IMR-90 (cell line): ENCODE data around the gene PLS1. TPM values are rescaled to one million over a fixed set of nuclear protein-coding genes. Genes with fewer than 3 reads are reported as not detected.

Experiments
- ATAC-seq: fragments of 200-7000 bp; cut with Tn5 transposase; 2 replicates; pipeline ENCODE4 v1.9.1; 2020; ENCODE audit warnings: low read depth, mild to moderate bottlenecking, moderate library complexity
- BruUV-seq: library from RNA; stranded (reverse); fragments of 400-500 nt; replicated peaks from 2 replicates; lab custom pipeline; 2021; lab: Mats Ljungman, UMichigan
- CTCF ChIA-PET: fragments of 300-600 bp; formaldehyde crosslinking; extraction: SDS; loops from one replicate; lab custom pipeline; 2021; ENCODE audit warnings: antibody characterized with exemption; lab: Yijun Ruan, JAX
- POLR2A ChIA-PET: fragments of 300-600 bp; sonication (Branson Sonifier 250); formaldehyde crosslinking; loops from one replicate; lab custom pipeline; 2022; ENCODE audit warnings: antibody characterized with exemption; ENCODE audit not compliant: unreplicated experiment; lab: Charles Lee
- DNase-seq: peaks from one replicate; pipeline ENCODE4 v3.0.0; 2013
- H2AFZ ChIP-seq: replicated peaks from 2 replicates; pipeline ENCODE3; 2013; ENCODE audit warnings: low read length, mild to moderate bottlenecking; ENCODE audit not compliant: poor library complexity
- H2AK5ac ChIP-seq: 2 replicates; pipeline ENCODE4 v1.6.1; 2013; ENCODE audit warnings: low read depth, low read length, inconsistent platforms
- H2AK9ac ChIP-seq: replicated peaks from 2 replicates; pipeline ENCODE3; 2013; ENCODE audit warnings: mild to moderate bottlenecking, low read depth, low read length, moderate library complexity; ENCODE audit not compliant: poor library complexity
- H2BK120ac ChIP-seq: 2 replicates; pipeline ENCODE4 v1.6.1; 2013; ENCODE audit warnings: low read depth, low read length, inconsistent platforms
- H2BK15ac ChIP-seq: 3 replicates; pipeline ENCODE4 v1.6.1; 2013; ENCODE audit warnings: low read depth, low read length, inconsistent platforms
- H2BK20ac ChIP-seq: 2 replicates; pipeline ENCODE4 v1.6.1; 2013; ENCODE audit warnings: low read depth, mild to moderate bottlenecking, inconsistent platforms, low read length, moderate library complexity
- H2BK5ac ChIP-seq: 2 replicates; pipeline ENCODE4 v1.6.1; 2013; ENCODE audit warnings: mild to moderate bottlenecking, low read depth, low read length, inconsistent platforms; ENCODE audit not compliant: poor library complexity, severe bottlenecking
- H3K14ac ChIP-seq: replicated peaks from 2 replicates; pipeline ENCODE4 v1.6.1; 2013; ENCODE audit warnings: low read depth, low read length, inconsistent platforms
- H3K18ac ChIP-seq: 2 replicates; pipeline ENCODE4 v1.6.1; 2013; ENCODE audit warnings: low read depth, low read length, control low read depth
- H3K23ac ChIP-seq: 2 replicates; pipeline ENCODE4 v1.6.1; 2013; ENCODE audit warnings: low read depth, low read length, inconsistent platforms
- H3K27ac ChIP-seq: 2 replicates; pipeline ENCODE4 v1.5.1; 2013; ENCODE audit warnings: mild to moderate bottlenecking, control low read depth, low read length; ENCODE audit not compliant: insufficient read depth
- H3K27me3 ChIP-seq: 2 replicates; pipeline ENCODE4 v1.6.1; 2013; ENCODE audit warnings: low read length; ENCODE audit not compliant: control insufficient read depth, insufficient read depth
- H3K36me3 ChIP-seq: 2 replicates; pipeline ENCODE4 v1.6.1; 2013; ENCODE audit warnings: low read length, mixed read lengths; ENCODE audit not compliant: control insufficient read depth, insufficient read depth
- H3K4ac ChIP-seq: 2 replicates; pipeline ENCODE4 v1.6.1; 2013; ENCODE audit warnings: low read depth, low read length, inconsistent platforms
- H3K4me1 ChIP-seq: 2 replicates; pipeline ENCODE4 v1.6.1; 2013; ENCODE audit warnings: low read length, mixed read lengths; ENCODE audit not compliant: control insufficient read depth, insufficient read depth
- H3K4me2 ChIP-seq: 2 replicates; pipeline ENCODE4 v1.6.1; 2013; ENCODE audit warnings: low read depth, mild to moderate bottlenecking, control low read depth, low read length, moderate library complexity
- H3K4me3 ChIP-seq: 2 replicates; pipeline ENCODE4 v1.5.1; 2013; ENCODE audit warnings: low read depth, mild to moderate bottlenecking, control low read depth, low read length, moderate library complexity; ENCODE audit not compliant: insufficient read depth
- H3K56ac ChIP-seq: 2 replicates; pipeline ENCODE4 v1.6.1; 2013; ENCODE audit warnings: low read length, inconsistent platforms; ENCODE audit not compliant: insufficient read depth; ENCODE audit errors: extremely low read depth
- H3K79me1 ChIP-seq, 2 experiments: 2 replicates each; pipeline ENCODE4 v1.6.1; 2013; ENCODE audit warnings: low read length in 2 of 2, inconsistent platforms in 1 of 2, low read depth in 1 of 2
- H3K9ac ChIP-seq: 2 replicates; pipeline ENCODE4 v1.6.1; 2013; ENCODE audit warnings: low read depth, low read length, control low read depth
- H3K9me1 ChIP-seq: 2 replicates; pipeline ENCODE4 v1.6.1; 2013; ENCODE audit warnings: low read length, inconsistent platforms; ENCODE audit not compliant: insufficient read depth
- H3K9me3 ChIP-seq: 2 replicates; pipeline ENCODE4 v1.6.1; 2013; ENCODE audit warnings: low read length; ENCODE audit not compliant: control insufficient read depth, insufficient read depth
- H4K20me1 ChIP-seq: 2 replicates; pipeline ENCODE4 v1.6.1; 2013; ENCODE audit warnings: low read length, inconsistent platforms; ENCODE audit not compliant: insufficient read depth
- H4K5ac ChIP-seq: 2 replicates; pipeline ENCODE4 v1.6.1; 2013; ENCODE audit warnings: mild to moderate bottlenecking, low read depth, low read length, control low read depth
- H4K8ac ChIP-seq, 2 experiments: 2 replicates each; pipeline ENCODE4 v1.6.1; 2013; ENCODE audit warnings: low read depth in 2 of 2, low read length in 2 of 2, control low read depth in 1 of 2, inconsistent platforms in 1 of 2
- H4K91ac ChIP-seq: 2 replicates; pipeline ENCODE4 v1.6.1; 2013; ENCODE audit warnings: low read depth, low read length, inconsistent platforms; ENCODE audit not compliant: insufficient read depth
- CHD1 ChIP-seq: IDR thresholded peaks from 2 replicates; pipeline ENCODE4 v1.6.1; 2012; ENCODE audit warnings: low read depth, low read length, improper control_type of control experiment
- MAZ ChIP-seq: IDR thresholded peaks from 2 replicates; pipeline ENCODE4 v1.6.1; 2012; ENCODE audit warnings: low read depth, mild to moderate bottlenecking, low read length, improper control_type of control experiment, moderate library complexity, borderline replicate concordance
- WGBS, 2 experiments: methylation state at CpG; one replicate each; pipeline versions ENCODE4 v1.1.5 to v1.1.7; 2013; ENCODE audit warnings: missing lambda C conversion rate in 2 of 2; ENCODE audit not compliant: insufficient read length in 1 of 2; ENCODE audit errors: extremely low coverage in 2 of 2; 5-methylcytosine and 5-hydroxymethylcytosine counted together
- dilution Hi-C: fragments of 300-500 bp; cut with HindIII; formaldehyde crosslinking; loops from one replicate; pipeline ENCODE4 v1.14.3; 2018; ENCODE audit warnings: low sequenced_read_pairs; ENCODE audit not compliant: unreplicated experiment
- in situ Hi-C: fragments of 300-500 bp; cut with MboI; formaldehyde crosslinking; loops from 3 replicates; pipeline ENCODE4 v1.14.3; 2019; ENCODE audit warnings: low sequenced_read_pairs, inconsistent platforms, mixed read lengths
- intact Hi-C: fragments of 100-400 bp; cut with micrococcal nuclease; formaldehyde crosslinking; loops from 2 replicates; pipeline ENCODE4 v1.10.0; 2022
- polyA plus RNA-seq, 3 experiments: library from polyadenylated mRNA; depleted of rRNA; stranded (reverse); fragments of >200 nt; gene quantifications; 2 replicates each; pipeline ENCODE4 v1.2.3, GENCODE V29; 2012; ENCODE audit warnings: low replicate concordance in 1 of 3
- total RNA-seq: library from RNA; depleted of rRNA; stranded (reverse); fragments of >200 nt; gene quantifications from 2 replicates; pipeline ENCODE4 v1.2.3, GENCODE V29; 2012
- TF ChIP-seq, protein P1 (sequence below): fragments of 150-350 bp; IDR thresholded peaks from 2 replicates; pipeline ENCODE4 v1.6.1; 2017; ENCODE audit warnings: mild to moderate bottlenecking, antibody characterized with exemption, low read length, low read depth
- TF ChIP-seq, protein P2 (sequence below): fragments of 150-350 bp; IDR thresholded peaks from 2 replicates; pipeline ENCODE4 v1.6.1; 2016; ENCODE audit warnings: low read depth, mild to moderate bottlenecking, low read length, moderate library complexity, borderline replicate concordance

PLS1 gene
- total and polyA plus RNA-seq, 2 of the 4 experiments (the other 2 are of a cell fraction): 0.29 to 0.90 TPM

DNA sequence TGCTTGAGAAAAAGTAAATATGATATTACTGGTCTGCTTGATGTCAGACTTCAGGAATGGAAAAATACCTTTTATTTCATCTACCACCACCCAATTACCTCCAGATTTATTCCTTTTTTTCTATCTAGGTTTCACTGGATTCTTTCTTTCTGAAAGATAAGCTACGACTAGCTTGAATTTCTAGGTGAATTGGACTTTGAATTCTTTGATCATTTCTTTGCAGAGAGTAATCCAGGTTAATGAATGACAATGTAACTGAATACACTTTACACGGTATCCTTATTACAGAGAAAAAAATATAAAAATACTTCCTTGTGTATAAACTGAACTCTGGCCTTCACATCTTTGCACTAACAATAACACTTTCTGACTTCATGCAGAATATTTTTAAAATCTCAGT lies 68.1 kb downstream of the PLS1 start:
- no peak overlapping the region for H2BK15ac ChIP-seq
- intact Hi-C loops (no loop called here), dilution Hi-C loops (no loop called here), in situ Hi-C loops (no loop called here)
- BruUV-seq: no TSS peak
- no peaks in the 10 kb centered on the region for H3K79me1 ChIP-seq
- DNase-seq (no peak), ATAC-seq (no peak)
- no peaks in the 10 kb centered on the region for H3K36me3 ChIP-seq
- CTCF ChIA-PET: no interaction called here
- H4K5ac ChIP-seq: no peak overlapping the region
- no peak overlapping the region for H3K14ac ChIP-seq
- H3K56ac ChIP-seq: no peak overlapping the region
- H4K91ac ChIP-seq: no peak overlapping the region
- H3K4me2 ChIP-seq: no peak overlapping the region
- H3K18ac ChIP-seq: no peak overlapping the region
- POLR2A ChIA-PET: no interaction called here
- H3K9me3 ChIP-seq: no peaks in the 10 kb centered on the region
- H3K4me1 ChIP-seq: no peaks in the 10 kb centered on the region
- H2BK5ac ChIP-seq: no peak overlapping the region
- no peak overlapping the region for H3K23ac ChIP-seq
- H2AFZ ChIP-seq: no peak overlapping the region
- H4K8ac ChIP-seq: no peak overlapping the region
- H4K20me1 ChIP-seq: no peaks in the 10 kb centered on the region
- no peak overlapping the region for H2AK5ac ChIP-seq
- H3K4me3 ChIP-seq: no peak overlapping the region
- no peaks in the 10 kb centered on the region for H3K27me3 ChIP-seq
- no peak overlapping the region for H2BK20ac ChIP-seq
- H3K9me1 ChIP-seq: no peaks in the 10 kb centered on the region
- H3K4ac ChIP-seq: no peak overlapping the region
- no peak overlapping the region for H3K27ac ChIP-seq
- TF ChIP-seq, protein P1, sequence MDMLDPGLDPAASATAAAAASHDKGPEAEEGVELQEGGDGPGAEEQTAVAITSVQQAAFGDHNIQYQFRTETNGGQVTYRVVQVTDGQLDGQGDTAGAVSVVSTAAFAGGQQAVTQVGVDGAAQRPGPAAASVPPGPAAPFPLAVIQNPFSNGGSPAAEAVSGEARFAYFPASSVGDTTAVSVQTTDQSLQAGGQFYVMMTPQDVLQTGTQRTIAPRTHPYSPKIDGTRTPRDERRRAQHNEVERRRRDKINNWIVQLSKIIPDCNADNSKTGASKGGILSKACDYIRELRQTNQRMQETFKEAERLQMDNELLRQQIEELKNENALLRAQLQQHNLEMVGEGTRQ: no peak
- TF ChIP-seq CHD1 (no peak), MAZ (no peak)
- TF ChIP-seq, protein P2, sequence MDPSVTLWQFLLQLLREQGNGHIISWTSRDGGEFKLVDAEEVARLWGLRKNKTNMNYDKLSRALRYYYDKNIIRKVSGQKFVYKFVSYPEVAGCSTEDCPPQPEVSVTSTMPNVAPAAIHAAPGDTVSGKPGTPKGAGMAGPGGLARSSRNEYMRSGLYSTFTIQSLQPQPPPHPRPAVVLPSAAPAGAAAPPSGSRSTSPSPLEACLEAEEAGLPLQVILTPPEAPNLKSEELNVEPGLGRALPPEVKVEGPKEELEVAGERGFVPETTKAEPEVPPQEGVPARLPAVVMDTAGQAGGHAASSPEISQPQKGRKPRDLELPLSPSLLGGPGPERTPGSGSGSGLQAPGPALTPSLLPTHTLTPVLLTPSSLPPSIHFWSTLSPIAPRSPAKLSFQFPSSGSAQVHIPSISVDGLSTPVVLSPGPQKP: no peak
- WGBS, 2 experiments: no CpG with 5 or more reads among the region's 2 CpGs
- H3K9ac ChIP-seq: no peak overlapping the region
- no peak overlapping the region for H2BK120ac ChIP-seq
- H2AK9ac ChIP-seq: no peak overlapping the region
